BE2C (cell line): ENCODE measurements around the gene PPM1H.
"Not testable (repeated sequence)": the region's sequence is repeated elsewhere in the genome, so short reads cannot be mapped to it uniquely, and the experiment has no call there.

Experiments used
- DNase-seq: peaks from one replicate; pipeline ENCODE4 v3.0.0-alpha.2; 2020
- H3K27me3 ChIP-seq: fragments of 250-450 bp; sonication (Bioruptor Pico); 2 replicates; pipeline ENCODE4 v1.5.1; 2020; ENCODE audit warnings: mild to moderate bottlenecking
- H3K36me3 ChIP-seq: fragments of 250-450 bp; sonication (Bioruptor Pico); 2 replicates; pipeline ENCODE4 v1.5.1; 2020; ENCODE audit warnings: mild to moderate bottlenecking
- H3K4me1 ChIP-seq: fragments of 250-450 bp; sonication (Bioruptor Pico); 2 replicates; pipeline ENCODE4 v1.5.1; 2020
- H3K4me3 ChIP-seq: 2 replicates; pipeline ENCODE4 v1.5.1; 2011; ENCODE audit warnings: low read depth, low read length
- H3K9me3 ChIP-seq: fragments of 250-450 bp; sonication (Bioruptor Pico); 2 replicates; pipeline ENCODE4 v1.5.1; 2020
- CTCF ChIP-seq: IDR thresholded peaks from 2 replicates; pipeline ENCODE4 v1.5.1; 2012; ENCODE audit warnings: mild to moderate bottlenecking, low read depth, low read length

Gene PPM1H

GRCh38 chr12:62882696-62883095 lies 52.3 kb downstream of the PPM1H start:
- no peak overlapping the region for H3K4me3 ChIP-seq
- no peaks in the 10 kb centered on the region for H3K9me3 ChIP-seq
- no peak for TF ChIP-seq CTCF
- no peaks in the 10 kb centered on the region for H3K27me3 ChIP-seq
- no peak for DNase-seq
- no peaks in the 10 kb centered on the region for H3K36me3 ChIP-seq
- H3K4me1 ChIP-seq, result no peaks in the 10 kb centered on the region

GRCh38 chr12:62882140-62882539 lies 52.8 kb downstream of the PPM1H start:
- DNase-seq, result no peak
- no peaks in the 10 kb centered on the region for H3K4me1 ChIP-seq
- H3K36me3 ChIP-seq, result no peaks in the 10 kb centered on the region
- H3K27me3 ChIP-seq, result no peaks in the 10 kb centered on the region
- H3K9me3 ChIP-seq, result no peaks in the 10 kb centered on the region
- H3K4me3 ChIP-seq, result no peak overlapping the region
- TF ChIP-seq CTCF, result no peak

DNA sequence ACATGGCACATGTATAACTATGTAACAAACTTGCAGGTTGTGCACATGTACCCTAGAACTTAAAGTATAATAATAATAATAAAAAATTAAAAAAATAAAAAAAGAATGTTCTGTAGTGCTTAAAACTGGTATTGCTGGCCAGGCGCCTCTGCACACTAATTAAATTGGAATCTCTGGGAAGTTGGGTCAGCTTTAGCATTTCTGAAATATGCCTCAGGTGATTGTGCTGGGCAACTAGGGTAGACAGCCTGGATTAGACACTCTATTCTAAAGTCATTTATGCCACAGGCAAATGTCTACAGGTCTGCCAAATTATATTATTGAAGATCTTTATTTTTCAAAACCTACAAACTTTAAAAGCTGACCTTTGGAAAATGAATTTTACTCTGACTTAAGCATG lies 55.3 kb downstream of the PPM1H start:
- H3K4me1 ChIP-seq, result no peaks in the 10 kb centered on the region

DNA sequence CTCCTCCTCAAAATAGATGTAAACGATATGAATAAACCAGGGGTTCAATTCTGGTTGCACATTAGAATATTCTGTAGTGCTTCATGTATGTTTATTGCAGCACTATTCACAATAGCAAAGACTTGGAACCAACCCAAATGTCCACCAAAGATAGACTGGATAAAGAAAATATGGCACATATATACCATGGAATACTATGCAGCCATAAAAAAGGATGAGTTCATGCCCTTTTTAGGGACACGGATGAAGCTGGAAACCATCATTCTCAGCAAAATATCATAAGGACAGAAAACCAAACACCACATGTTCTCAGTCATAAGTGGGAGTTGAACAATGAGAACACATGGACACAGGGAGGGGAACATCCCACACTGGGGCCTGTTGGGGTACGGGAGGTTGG lies 55.7 kb downstream of the PPM1H start:
- H3K4me3 ChIP-seq, H3K27me3 ChIP-seq, DNase-seq, H3K4me1 ChIP-seq, H3K36me3 ChIP-seq, H3K9me3 ChIP-seq: not testable (repeated sequence)

More for the DNA sequence above, 55.3 kb downstream of the PPM1H start:
- Histone ChIP-seq H3K4me3 (no peak overlapping the region), H3K27me3 (no peaks in the 10 kb centered on the region), H3K9me3 (no peaks in the 10 kb centered on the region), H3K36me3 (no peaks in the 10 kb centered on the region)
- no peak for DNase-seq
- no peak for TF ChIP-seq CTCF

- Histone ChIP-seq H3K4me1 (no peaks in the 10 kb centered on the region), H3K9me3 (no peaks in the 10 kb centered on the region), H3K27me3 (no peaks in the 10 kb centered on the region), H3K4me3 (no peak overlapping the region), H3K36me3 (no peaks in the 10 kb centered on the region)
- DNase-seq, result no peak
- no peak for TF ChIP-seq CTCF
Observed at GRCh38 chr12:62878211-62878610, 56.7 kb downstream of the PPM1H start.

GRCh38 chr12:62876938-62877548 lies 57.9 kb downstream of the PPM1H start:
- DNase-seq, result no peak
- Histone ChIP-seq H3K9me3 (no peaks in the 10 kb centered on the region), H3K4me1 (no peaks in the 10 kb centered on the region), H3K4me3 (no peak overlapping the region), H3K36me3 (no peaks in the 10 kb centered on the region), H3K27me3 (no peaks in the 10 kb centered on the region)
- no peak for TF ChIP-seq CTCF
